Testis (tissue), 3 donors: ENCODE data around the gene SH3GL1. TPM values are rescaled to one million over a fixed set of nuclear protein-coding genes. Genes with fewer than 3 reads are reported as not detected.

Experiments used
- DNase-seq: peaks from one replicate; pipeline ENCODE4 v3.0.0-alpha.2; 2019
- H3K27ac ChIP-seq, 2 donors: fragments of 200-600 bp; sonication (generic); one replicate each; pipeline ENCODE4 v1.5.1; 2019
- H3K27me3 ChIP-seq: fragments of 200-600 bp; sonication (generic); one replicate; pipeline ENCODE4 v1.5.1; 2019
- H3K36me3 ChIP-seq: fragments of 200-600 bp; sonication (generic); one replicate; pipeline ENCODE4 v1.5.1; 2017; ENCODE audit warnings: low read depth; ENCODE audit errors: missing control alignments
- H3K4me1 ChIP-seq: fragments of 200-600 bp; sonication (generic); one replicate; pipeline ENCODE4 v1.5.1; 2019
- H3K4me3 ChIP-seq, 2 donors: fragments of 200-600 bp; sonication (generic); one replicate each; pipeline ENCODE4 v1.5.1; 2017 to 2019
- H3K9me3 ChIP-seq: fragments of 200-600 bp; sonication (generic); one replicate; pipeline ENCODE4 v1.5.1; 2017
- CTCF ChIP-seq, 3 experiments: fragments of 450-650 bp in 2 of 3; fragments of 200-600 bp in 1 of 3; sonication (generic) in 1 of 3; IDR thresholded peaks; one replicate each; pipeline ENCODE4 v1.5.1; 2016 to 2019; ENCODE audit warnings: antibody characterized with exemption in 3 of 3, mild to moderate bottlenecking in 2 of 3, moderate library complexity in 1 of 3
- POLR2A ChIP-seq: fragments of 450-650 bp; IDR thresholded peaks from one replicate; pipeline ENCODE4 v1.6.1; 2017; ENCODE audit warnings: antibody characterized with exemption, mild to moderate bottlenecking, moderate library complexity
- WGBS, 2 donors: methylation state at CpG; one replicate each; pipeline ENCODE4 v1.1.5; 2018; 5-methylcytosine and 5-hydroxymethylcytosine counted together
- intact Hi-C: fragments of 100-400 bp; cut with DNase I; formaldehyde crosslinking; loops from one replicate; pipeline ENCODE4 v1.15.1; 2023; ENCODE audit warnings: low total_unique reads
- polyA plus RNA-seq: library from polyadenylated mRNA; stranded (reverse); fragments of 350-450 nt; fragmentation: Illumina TruSeq; extraction: RNeasy Lipid Tissue Mini Kit (QIAGEN cat#74804); gene quantifications from one replicate; pipeline ENCODE4 v1.2.3, GENCODE V29; 2014; ENCODE audit warnings: low read depth, low replicate concordance; ENCODE audit not compliant: insufficient read depth
- total RNA-seq, 2 donors: library from RNA; depleted of rRNA; stranded (reverse); fragments of >200 nt; gene quantifications; one replicate each; pipeline ENCODE4 v1.2.3, GENCODE V29; 2016

SH3GL1 gene
- total and polyA plus RNA-seq, 3 donors from 2014 or later: 41.6 to 53.4 (median 47.3) TPM

DNA sequence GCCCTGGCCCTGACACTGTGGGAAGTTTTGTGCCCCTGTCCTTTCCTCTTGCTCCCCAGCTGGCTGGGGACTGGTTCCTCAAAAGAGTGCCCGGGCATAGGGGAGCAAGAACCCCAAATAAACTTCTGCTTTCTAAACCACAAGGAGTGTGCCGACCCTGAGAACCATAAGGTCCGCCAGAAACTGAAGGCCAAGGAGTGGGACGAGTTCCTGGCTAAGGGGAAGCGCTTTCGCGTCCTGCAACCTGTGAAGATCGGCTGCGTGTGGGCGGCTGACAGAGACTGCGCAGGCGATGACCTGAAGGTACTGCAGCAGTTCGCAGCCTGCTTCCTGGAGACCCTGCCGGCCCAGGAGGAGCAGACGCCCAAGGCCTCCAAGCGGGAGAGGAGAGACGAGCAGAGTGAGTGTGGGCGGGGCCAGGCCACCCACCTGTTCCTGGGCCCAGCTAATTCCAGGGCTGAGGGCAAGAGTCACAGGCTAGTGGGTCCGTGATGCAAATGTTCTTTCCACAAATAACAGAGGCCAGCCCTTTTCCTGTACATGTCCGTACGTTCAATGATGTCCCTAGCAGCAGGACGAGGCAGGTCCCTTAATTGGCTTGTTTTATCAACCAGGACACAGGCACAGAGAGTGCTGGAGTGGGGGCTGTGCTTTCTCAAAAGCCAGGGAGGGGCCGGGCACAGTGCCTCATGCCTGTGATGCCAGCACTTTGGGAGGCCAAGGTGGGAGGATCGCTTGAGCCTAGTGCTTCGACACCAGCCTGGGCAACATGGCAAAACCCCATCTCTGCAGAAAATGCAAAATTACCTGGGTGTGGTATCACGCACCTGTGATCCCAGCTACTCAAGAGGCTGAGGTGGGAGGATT lies 31.7 kb upstream of the SH3GL1 start:
- Histone ChIP-seq H3K9me3 (no peaks in the 10 kb centered on the region), H3K27me3 (no peaks in the 10 kb centered on the region), H3K27ac (peak overlapping the region in 1 of 2 donors; percentile 2), H3K36me3 (no peaks in the 10 kb centered on the region), H3K4me3 (no peak overlapping the region), H3K4me1 (no peaks in the 10 kb centered on the region)
- no peak for TF ChIP-seq CTCF (IDR thresholded peaks at IDR 0.05)
- no peak for TF ChIP-seq POLR2A
- whole genome bisulfite sequencing, 2 donors: 59 to 71% methylated on average over 22 to 26 of the region's 26 CpGs
- intact Hi-C loops: no loop called here
- no peak for DNase-seq

DNA sequence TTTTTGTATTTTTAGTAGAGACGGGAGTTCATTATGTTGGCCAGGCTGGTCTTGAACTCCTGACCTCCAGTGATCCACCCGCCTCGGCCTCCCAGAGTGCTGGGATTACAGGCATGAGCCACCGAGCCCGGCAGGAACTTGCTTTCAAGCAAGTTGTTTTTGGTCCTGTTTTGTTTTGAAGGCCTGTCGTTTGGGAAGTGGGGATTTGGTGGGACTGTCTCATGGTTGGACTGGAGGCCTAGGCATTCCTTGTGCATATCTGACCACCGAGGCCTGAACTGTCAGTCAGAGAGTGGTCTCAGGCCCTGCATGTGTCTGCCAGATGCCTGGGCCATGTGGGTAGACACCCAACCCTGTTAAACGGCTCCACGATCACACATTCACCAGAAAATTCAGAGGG lies 30.9 kb upstream of the SH3GL1 start:
- Histone ChIP-seq H3K9me3 (no peaks in the 10 kb centered on the region), H3K27ac (peak overlapping the region in 1 of 2 donors; percentile 2), H3K4me1 (no peaks in the 10 kb centered on the region), H3K4me3 (no peak overlapping the region), H3K36me3 (no peaks in the 10 kb centered on the region), H3K27me3 (no peaks in the 10 kb centered on the region)
- intact Hi-C loops: no loop called here
- 75% methylated on average over 9 of the region's 9 CpGs; no CpG with 5 or more reads in 1 of the 2 donors for WGBS, 2 donors
- DNase-seq: no peak
- TF ChIP-seq CTCF (IDR thresholded peaks at IDR 0.05) (no peak), POLR2A (no peak)

GRCh38 chr19:4430760-4431159 lies 30.4 kb upstream of the SH3GL1 start:
- intact Hi-C loops: no loop called here
- TF ChIP-seq CTCF (IDR thresholded peaks at IDR 0.05) (no peak), POLR2A (no peak)
- Histone ChIP-seq H3K4me3 (no peak overlapping the region), H3K27me3 (no peaks in the 10 kb centered on the region), H3K9me3 (no peaks in the 10 kb centered on the region), H3K4me1 (no peaks in the 10 kb centered on the region), H3K27ac (no peak overlapping the region), H3K36me3 (no peaks in the 10 kb centered on the region)
- WGBS, 2 donors: 88 to 95% methylated on average over 12 of the region's 12 CpGs
- DNase-seq: no peak

DNA sequence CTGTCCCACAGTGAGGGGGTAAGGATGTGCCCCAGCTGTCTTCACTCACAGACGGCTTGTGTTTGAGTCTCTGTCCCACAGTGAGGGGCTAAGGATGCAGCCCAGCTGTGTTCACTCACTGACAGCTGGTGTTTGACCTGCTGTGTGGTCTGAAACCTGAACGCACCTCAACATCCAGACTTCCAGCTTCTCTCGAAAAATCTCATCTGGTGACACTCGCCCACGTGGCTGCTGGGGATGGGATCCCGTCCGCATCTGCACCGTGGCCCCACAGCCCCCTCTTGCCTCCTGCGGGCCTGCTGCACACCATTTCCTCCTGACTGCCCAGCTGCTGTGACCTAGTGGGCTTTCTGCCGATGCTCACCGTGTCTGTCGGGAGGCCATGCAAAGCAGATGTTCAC lies 29.4 kb upstream of the SH3GL1 start:
- no peak for TF ChIP-seq CTCF (IDR thresholded peaks at IDR 0.05)
- TF ChIP-seq POLR2A: no peak
- Histone ChIP-seq H3K36me3 (no peaks in the 10 kb centered on the region), H3K4me1 (no peaks in the 10 kb centered on the region), H3K27me3 (no peaks in the 10 kb centered on the region), H3K4me3 (no peak overlapping the region), H3K9me3 (no peaks in the 10 kb centered on the region), H3K27ac (no peak overlapping the region)
- intact Hi-C loops: no loop called here
- no peak for DNase-seq
- WGBS, 2 donors: 77 to 91% methylated on average over 12 of the region's 12 CpGs

- H3K4me3 ChIP-seq: no peak overlapping the region
- H3K4me1 ChIP-seq: no peaks in the 10 kb centered on the region
- no peaks in the 10 kb centered on the region for H3K9me3 ChIP-seq
- H3K27ac ChIP-seq: no peak overlapping the region
- WGBS, 2 donors: 85% methylated on average over 15 to 16 of the region's 16 CpGs
- no peaks in the 10 kb centered on the region for H3K27me3 ChIP-seq
- intact Hi-C loops: no loop called here
- DNase-seq: no peak
- TF ChIP-seq POLR2A (no peak), CTCF (IDR thresholded peaks at IDR 0.05) (no peak)
- H3K36me3 ChIP-seq: no peaks in the 10 kb centered on the region
Measured at GRCh38 chr19:4429256-4429655, 28.9 kb upstream of the SH3GL1 start.
